SK-N-SH (cell line): ENCODE measurements around the gene CRIP1.

Experiments
- CTCF ChIP-seq: fragments of 200-600 bp; sonication (generic); IDR thresholded peaks from 2 replicates; pipeline ENCODE4 v1.6.1; 2017; ENCODE audit warnings: antibody characterized with exemption, mild to moderate bottlenecking, moderate library complexity
- EP300 ChIP-seq, 2 experiments: IDR thresholded peaks; 2 replicates each; pipeline versions ENCODE4 v1.4.0 to v1.6.1; 2012; ENCODE audit warnings: borderline replicate concordance in 1 of 2, low read depth in 1 of 2, low read length in 1 of 2
- EZH2phosphoT487 ChIP-seq: fragments of 200-600 bp; sonication (generic); IDR thresholded peaks from 2 replicates; pipeline ENCODE4 v1.6.1; 2017; ENCODE audit warnings: low read depth, mixed run types, mild to moderate bottlenecking, antibody characterized with exemption, moderate library complexity, borderline replicate concordance
- GABPA ChIP-seq: IDR thresholded peaks from 2 replicates; pipeline ENCODE4 v1.4.0; 2012; ENCODE audit warnings: low read depth, mild to moderate bottlenecking
- POLR2AphosphoS5 ChIP-seq: IDR thresholded peaks from 2 replicates; pipeline ENCODE4 v1.6.1; 2012; ENCODE audit warnings: low read depth, low read length
- RAD21 ChIP-seq: IDR thresholded peaks from 2 replicates; pipeline ENCODE4 v1.6.1; 2012; ENCODE audit warnings: mild to moderate bottlenecking, low read length
- SIN3A ChIP-seq: IDR thresholded peaks from 2 replicates; pipeline ENCODE4 v1.6.1; 2012; ENCODE audit warnings: low read depth, mild to moderate bottlenecking, low read length, moderate library complexity, borderline replicate concordance
- USF1 ChIP-seq: IDR thresholded peaks from 2 replicates; pipeline ENCODE4 v1.4.0; 2012; ENCODE audit warnings: low read depth, borderline replicate concordance
- YY1 ChIP-seq: IDR thresholded peaks from 2 replicates; pipeline ENCODE4 v1.4.0; 2012; ENCODE audit warnings: low read depth, mild to moderate bottlenecking

GRCh38 chr14:105450864-105451720, 35.6 kb upstream of the CRIP1 start:
- TF ChIP-seq CTCF (no peak), EZH2phosphoT487 (no peak), POLR2AphosphoS5 (no peak), SIN3A (no peak), EP300 (IDR thresholded peaks at IDR 0.05; ENCODE audit: borderline replicate concordance in 1 of 2, low read depth in 1 of 2, low read length in 1 of 2) (no peak), USF1 (no peak), YY1 (no peak), GABPA (no peak), RAD21 (no peak)
